ENCODE measurements around the gene AKAP8.

The AKAP8 gene

GRCh38 chr19:15318241-15318691, 61.3 kb downstream of the AKAP8 start:
- Histone ChIP-seq H3K4me3 (ENCODE audit: low read length in 2 of 2) (no peak overlapping the region), H2AFZ (ENCODE audit: low read length) (no peak overlapping the region)
- WGBS, 2 donors (ENCODE audit: extremely low coverage in 2 of 2, insufficient read length in 2 of 2, insufficient replicate concordance in 1 of 2), result no CpG with 5 or more reads among the region's 6 CpGs

GRCh38 chr19:15317392-15318071, 62.1 kb downstream of the AKAP8 start:
- no peak overlapping the region for H3K4ac ChIP-seq (ENCODE audit: low read length)
- H4K8ac ChIP-seq (ENCODE audit: low read depth, low read length), result no peak overlapping the region
- H2BK15ac ChIP-seq (ENCODE audit: low read length), result no peak overlapping the region
- no peak overlapping the region for H2AK5ac ChIP-seq (ENCODE audit: low read depth, low read length)
- no CpG with 5 or more reads among the region's 3 CpGs for WGBS, 2 donors (ENCODE audit: extremely low coverage in 2 of 2, insufficient read length in 2 of 2, insufficient replicate concordance in 1 of 2)
- no peak overlapping the region for H2BK12ac ChIP-seq (ENCODE audit: low read length)
- no peak overlapping the region for H3K18ac ChIP-seq (ENCODE audit: low read length)
- H3K9ac ChIP-seq (ENCODE audit: low read depth, low read length, poor library complexity), result no peak overlapping the region
- no peak overlapping the region for H3K4me2 ChIP-seq (ENCODE audit: insufficient read depth, low read length, poor library complexity, severe bottlenecking)
- H3K36me3 ChIP-seq (replicated peaks in 1 of 2; ENCODE audit: control insufficient read depth in 2 of 2, insufficient read depth in 2 of 2, low read length in 2 of 2), result peaks cover 9 to 39% of the 10 kb centered on the region in 2 donors
- DNase-seq (ENCODE audit: low spot score), result no peak
- peaks cover 0 to 2% of the 10 kb centered on the region in 2 donors for H3K9me3 ChIP-seq (replicated peaks in 1 of 2; ENCODE audit: control insufficient read depth in 2 of 2, insufficient read depth in 1 of 2, low read depth in 1 of 2, low read length in 2 of 2)
- no peak overlapping the region for H3K23ac ChIP-seq (ENCODE audit: low read depth, low read length, poor library complexity)
- peaks cover 0 to 2% (median 0%) of the 10 kb centered on the region in 3 experiments for H3K27me3 ChIP-seq (ENCODE audit: control insufficient read depth in 3 of 3, insufficient read depth in 3 of 3, low read depth in 1 of 3, low read length in 3 of 3)
- H4K91ac ChIP-seq (ENCODE audit: low read depth, low read length, poor library complexity), result no peak overlapping the region
- H2BK5ac ChIP-seq (ENCODE audit: low read length), result no peak overlapping the region
- H3K4me3 ChIP-seq (ENCODE audit: low read length in 2 of 2), result no peak overlapping the region
- peaks cover 0 to 16% of the 10 kb centered on the region in 2 donors for H3K4me1 ChIP-seq (ENCODE audit: control insufficient read depth in 2 of 2, insufficient read depth in 1 of 2, low read depth in 1 of 2, low read length in 2 of 2)
- no peak overlapping the region for H3K14ac ChIP-seq (ENCODE audit: low read length)
- H2BK120ac ChIP-seq (ENCODE audit: low read depth, low read length), result no peak overlapping the region
- H3K79me1 ChIP-seq (ENCODE audit: low read depth, low read length), result peaks cover 14% of the 10 kb centered on the region
- no peak overlapping the region for H3K27ac ChIP-seq (replicated peaks; ENCODE audit: low read length)
- H2AFZ ChIP-seq (ENCODE audit: low read length), result no peak overlapping the region

More at GRCh38 chr19:15318241-15318691, 61.3 kb downstream of the AKAP8 start:
- Histone ChIP-seq H2BK120ac (ENCODE audit: low read depth, low read length) (no peak overlapping the region), H4K91ac (ENCODE audit: low read depth, low read length, poor library complexity) (no peak overlapping the region), H3K9ac (ENCODE audit: low read depth, low read length, poor library complexity) (no peak overlapping the region), H2AK5ac (ENCODE audit: low read depth, low read length) (no peak overlapping the region), H4K8ac (ENCODE audit: low read depth, low read length) (no peak overlapping the region), H3K4me1 (ENCODE audit: control insufficient read depth in 2 of 2, insufficient read depth in 1 of 2, low read depth in 1 of 2, low read length in 2 of 2) (peaks cover 0 to 16% of the 10 kb centered on the region in 2 donors), H3K9me3 (replicated peaks in 1 of 2; ENCODE audit: control insufficient read depth in 2 of 2, insufficient read depth in 1 of 2, low read depth in 1 of 2, low read length in 2 of 2) (peaks cover 0 to 2% of the 10 kb centered on the region in 2 donors), H2BK5ac (ENCODE audit: low read length) (no peak overlapping the region), H3K27ac (replicated peaks; ENCODE audit: low read length) (no peak overlapping the region), H3K14ac (ENCODE audit: low read length) (no peak overlapping the region), H3K79me1 (ENCODE audit: low read depth, low read length) (peaks cover 10% of the 10 kb centered on the region), H3K18ac (ENCODE audit: low read length) (no peak overlapping the region), H2BK12ac (ENCODE audit: low read length) (no peak overlapping the region), H3K4me2 (ENCODE audit: insufficient read depth, low read length, poor library complexity, severe bottlenecking) (no peak overlapping the region), H3K27me3 (ENCODE audit: control insufficient read depth in 3 of 3, insufficient read depth in 3 of 3, low read depth in 1 of 3, low read length in 3 of 3) (peaks cover 0 to 2% (median 0%) of the 10 kb centered on the region in 3 experiments), H3K23ac (ENCODE audit: low read depth, low read length, poor library complexity) (no peak overlapping the region), H2BK15ac (ENCODE audit: low read length) (no peak overlapping the region), H3K4ac (ENCODE audit: low read length) (no peak overlapping the region), H3K36me3 (replicated peaks in 1 of 2; ENCODE audit: control insufficient read depth in 2 of 2, insufficient read depth in 2 of 2, low read length in 2 of 2) (peaks cover 9 to 35% of the 10 kb centered on the region in 2 donors)
- no peak for DNase-seq (ENCODE audit: low spot score)

DNA sequence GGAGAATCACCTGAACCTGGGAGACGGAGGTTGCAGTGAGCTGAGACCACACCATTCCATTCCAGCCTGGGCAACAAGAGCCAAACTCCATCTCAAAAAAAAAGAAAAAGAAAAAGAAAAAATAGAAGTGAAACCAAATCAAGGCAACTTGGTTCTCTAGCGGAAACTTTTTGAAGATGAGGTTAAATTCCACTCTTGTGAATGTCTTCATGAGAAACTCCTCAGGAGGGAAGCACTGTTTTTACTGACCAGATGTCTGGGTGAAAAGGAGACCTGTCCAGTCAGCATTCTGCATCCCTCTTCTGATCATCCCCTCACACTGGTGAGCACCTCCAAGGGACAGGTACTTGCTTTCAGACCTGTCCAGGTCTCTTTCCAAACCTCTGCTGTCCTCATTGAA, 63.1 kb downstream of the AKAP8 start:
- H2BK15ac ChIP-seq (ENCODE audit: low read length), result no peak overlapping the region
- H3K9ac ChIP-seq (ENCODE audit: low read depth, low read length, poor library complexity), result peak overlapping the region; percentile 51
- peaks cover 0 to 16% of the 10 kb centered on the region in 2 donors for H3K4me1 ChIP-seq (ENCODE audit: control insufficient read depth in 2 of 2, insufficient read depth in 1 of 2, low read depth in 1 of 2, low read length in 2 of 2)
- no peak for DNase-seq (ENCODE audit: low spot score)
- H3K18ac ChIP-seq (ENCODE audit: low read length), result no peak overlapping the region
- no peak overlapping the region for H3K27ac ChIP-seq (replicated peaks; ENCODE audit: low read length)
- no peak overlapping the region for H3K14ac ChIP-seq (ENCODE audit: low read length)
- H3K27me3 ChIP-seq (ENCODE audit: control insufficient read depth in 3 of 3, insufficient read depth in 3 of 3, low read depth in 1 of 3, low read length in 3 of 3), result peaks cover 0 to 2% (median 0%) of the 10 kb centered on the region in 3 experiments
- H2BK5ac ChIP-seq (ENCODE audit: low read length), result no peak overlapping the region
- no peak overlapping the region for H2BK120ac ChIP-seq (ENCODE audit: low read depth, low read length)
- no CpG with 5 or more reads among the region's 2 CpGs for WGBS, 2 donors (ENCODE audit: extremely low coverage in 2 of 2, insufficient read length in 2 of 2, insufficient replicate concordance in 1 of 2)
- H2AK5ac ChIP-seq (ENCODE audit: low read depth, low read length), result no peak overlapping the region
- peaks cover 9 to 40% of the 10 kb centered on the region in 2 donors for H3K36me3 ChIP-seq (replicated peaks in 1 of 2; ENCODE audit: control insufficient read depth in 2 of 2, insufficient read depth in 2 of 2, low read length in 2 of 2)
- peaks cover 16% of the 10 kb centered on the region for H3K79me1 ChIP-seq (ENCODE audit: low read depth, low read length)
- no peak overlapping the region for H3K4me2 ChIP-seq (ENCODE audit: insufficient read depth, low read length, poor library complexity, severe bottlenecking)
- H2BK12ac ChIP-seq (ENCODE audit: low read length), result no peak overlapping the region
- no peak overlapping the region for H2AFZ ChIP-seq (ENCODE audit: low read length)
- H3K4ac ChIP-seq (ENCODE audit: low read length), result no peak overlapping the region
- no peak overlapping the region for H3K4me3 ChIP-seq (ENCODE audit: low read length in 2 of 2)
- H4K91ac ChIP-seq (ENCODE audit: low read depth, low read length, poor library complexity), result no peak overlapping the region
- no peak overlapping the region for H3K23ac ChIP-seq (ENCODE audit: low read depth, low read length, poor library complexity)
- H3K9me3 ChIP-seq (replicated peaks in 1 of 2; ENCODE audit: control insufficient read depth in 2 of 2, insufficient read depth in 1 of 2, low read depth in 1 of 2, low read length in 2 of 2), result peaks cover 0 to 2% of the 10 kb centered on the region in 2 donors
- H4K8ac ChIP-seq (ENCODE audit: low read depth, low read length), result no peak overlapping the region

DNA sequence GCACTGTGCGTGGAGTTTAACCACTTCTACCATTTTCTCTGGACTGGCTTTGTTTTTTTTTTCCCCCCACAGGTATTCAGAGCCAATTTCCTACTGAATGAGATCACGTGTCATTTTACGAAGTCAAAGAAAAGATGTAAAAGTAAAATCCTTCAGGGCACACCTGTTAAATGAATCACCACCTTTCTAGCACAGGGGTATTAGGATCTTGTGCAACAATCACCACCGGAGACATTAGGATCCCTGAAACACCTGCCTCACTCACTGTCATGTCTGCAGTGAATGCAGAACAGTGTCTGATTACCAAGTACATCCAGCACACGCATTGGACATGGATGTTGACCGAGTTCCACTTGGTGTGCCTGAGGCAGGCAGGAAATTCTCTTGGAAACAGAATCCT, 64.5 kb downstream of the AKAP8 start:
- Histone ChIP-seq H3K4ac (ENCODE audit: low read length) (no peak overlapping the region), H3K79me1 (ENCODE audit: low read depth, low read length) (peaks cover 16% of the 10 kb centered on the region), H2BK15ac (ENCODE audit: low read length) (no peak overlapping the region), H2BK5ac (ENCODE audit: low read length) (no peak overlapping the region), H2AFZ (ENCODE audit: low read length) (no peak overlapping the region), H3K27ac (replicated peaks; ENCODE audit: low read length) (no peak overlapping the region), H3K36me3 (replicated peaks in 1 of 2; ENCODE audit: control insufficient read depth in 2 of 2, insufficient read depth in 2 of 2, low read length in 2 of 2) (peaks cover 9 to 39% of the 10 kb centered on the region in 2 donors), H3K4me2 (ENCODE audit: insufficient read depth, low read length, poor library complexity, severe bottlenecking) (no peak overlapping the region), H3K9ac (ENCODE audit: low read depth, low read length, poor library complexity) (no peak overlapping the region), H2BK120ac (ENCODE audit: low read depth, low read length) (no peak overlapping the region), H3K27me3 (ENCODE audit: control insufficient read depth in 3 of 3, insufficient read depth in 3 of 3, low read depth in 1 of 3, low read length in 3 of 3) (peaks cover 0 to 2% (median 0%) of the 10 kb centered on the region in 3 experiments), H4K91ac (ENCODE audit: low read depth, low read length, poor library complexity) (no peak overlapping the region), H3K4me3 (ENCODE audit: low read length in 2 of 2) (no peak overlapping the region), H3K18ac (ENCODE audit: low read length) (no peak overlapping the region), H3K23ac (ENCODE audit: low read depth, low read length, poor library complexity) (no peak overlapping the region), H2BK12ac (ENCODE audit: low read length) (no peak overlapping the region), H3K14ac (ENCODE audit: low read length) (no peak overlapping the region), H3K4me1 (ENCODE audit: control insufficient read depth in 2 of 2, insufficient read depth in 1 of 2, low read depth in 1 of 2, low read length in 2 of 2) (peaks cover 0 to 15% of the 10 kb centered on the region in 2 donors), H3K9me3 (replicated peaks in 1 of 2; ENCODE audit: control insufficient read depth in 2 of 2, insufficient read depth in 1 of 2, low read depth in 1 of 2, low read length in 2 of 2) (peaks cover 0 to 2% of the 10 kb centered on the region in 2 donors), H2AK5ac (ENCODE audit: low read depth, low read length) (no peak overlapping the region), H4K8ac (ENCODE audit: low read depth, low read length) (no peak overlapping the region)
- WGBS, 2 donors (ENCODE audit: extremely low coverage in 2 of 2, insufficient read length in 2 of 2, insufficient replicate concordance in 1 of 2), result no CpG with 5 or more reads among the region's 6 CpGs
- no peak for DNase-seq (ENCODE audit: low spot score)

Measured in neuronal stem cell (in vitro differentiated cells).